RWPE1 (cell line): ENCODE results near the gene PLCB4.

Experiments
- CTCF ChIA-PET: fragments of 350-600 bp; sonication (Branson Sonifier 250); formaldehyde crosslinking; extraction: SDS; loops from one replicate; lab custom pipeline; 2021; lab: Yijun Ruan, JAX
- POLR2A ChIA-PET: fragments of 400-600 bp; formaldehyde crosslinking; extraction: SDS; loops from one replicate; lab custom pipeline; 2020; ENCODE audit warnings: antibody characterized with exemption; ENCODE audit not compliant: low non-redundant PET; lab: Yijun Ruan, JAX
- DNase-seq: peaks from one replicate; pipeline ENCODE4 v3.0.0; 2012; ENCODE audit warnings: low spot score
- H3K27ac ChIP-seq: fragments of 450-650 bp; 2 replicates; pipeline ENCODE4 v1.5.1; 2017
- TF ChIP-seq, protein P1 (sequence below): fragments of 450-650 bp; conservative IDR thresholded peaks from 2 replicates; pipeline ENCODE4 v1.5.1; 2017; ENCODE audit warnings: low read depth, mild to moderate bottlenecking

Gene PLCB4

DNA sequence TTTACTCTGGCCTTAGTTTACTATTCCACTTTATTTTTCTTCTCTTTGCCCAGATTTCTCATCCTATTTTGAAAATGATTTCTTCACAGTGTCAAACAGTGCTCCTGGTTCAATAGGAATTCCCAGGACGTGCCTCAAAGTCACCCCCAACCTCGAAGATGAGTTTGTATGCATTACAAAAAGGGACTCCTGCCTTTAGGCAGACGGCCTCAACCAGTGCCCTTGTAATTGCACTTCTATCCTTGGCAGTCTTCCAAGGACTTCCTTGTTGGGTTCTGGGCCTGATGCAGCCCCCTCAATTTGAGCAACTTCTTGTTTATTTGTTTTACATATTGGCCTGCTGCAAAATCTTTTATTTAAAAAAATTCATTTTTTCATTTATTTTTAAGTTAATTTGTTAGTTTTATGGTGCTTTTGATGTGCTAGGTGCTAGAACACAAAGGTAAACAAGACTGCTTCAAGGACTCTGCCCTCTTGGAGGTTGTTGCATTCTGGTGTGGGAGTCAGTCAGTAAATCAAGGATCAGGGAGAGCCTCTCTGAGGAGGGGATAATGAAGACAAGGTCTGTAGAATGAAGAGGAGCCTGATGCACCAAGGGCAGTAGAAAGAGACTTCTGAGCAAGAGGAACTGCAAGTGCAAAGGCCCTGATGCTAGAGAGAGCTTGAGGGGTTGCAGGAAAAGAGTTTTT lies 264.0 kb downstream of the PLCB4 start:
- DNase-seq = no peak
- CTCF ChIA-PET = no interaction called here
- H3K27ac ChIP-seq = no peak overlapping the region
- TF ChIP-seq, protein P1, sequence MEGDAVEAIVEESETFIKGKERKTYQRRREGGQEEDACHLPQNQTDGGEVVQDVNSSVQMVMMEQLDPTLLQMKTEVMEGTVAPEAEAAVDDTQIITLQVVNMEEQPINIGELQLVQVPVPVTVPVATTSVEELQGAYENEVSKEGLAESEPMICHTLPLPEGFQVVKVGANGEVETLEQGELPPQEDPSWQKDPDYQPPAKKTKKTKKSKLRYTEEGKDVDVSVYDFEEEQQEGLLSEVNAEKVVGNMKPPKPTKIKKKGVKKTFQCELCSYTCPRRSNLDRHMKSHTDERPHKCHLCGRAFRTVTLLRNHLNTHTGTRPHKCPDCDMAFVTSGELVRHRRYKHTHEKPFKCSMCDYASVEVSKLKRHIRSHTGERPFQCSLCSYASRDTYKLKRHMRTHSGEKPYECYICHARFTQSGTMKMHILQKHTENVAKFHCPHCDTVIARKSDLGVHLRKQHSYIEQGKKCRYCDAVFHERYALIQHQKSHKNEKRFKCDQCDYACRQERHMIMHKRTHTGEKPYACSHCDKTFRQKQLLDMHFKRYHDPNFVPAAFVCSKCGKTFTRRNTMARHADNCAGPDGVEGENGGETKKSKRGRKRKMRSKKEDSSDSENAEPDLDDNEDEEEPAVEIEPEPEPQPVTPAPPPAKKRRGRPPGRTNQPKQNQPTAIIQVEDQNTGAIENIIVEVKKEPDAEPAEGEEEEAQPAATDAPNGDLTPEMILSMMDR = no peak
- POLR2A ChIA-PET = no interaction called here

DNA sequence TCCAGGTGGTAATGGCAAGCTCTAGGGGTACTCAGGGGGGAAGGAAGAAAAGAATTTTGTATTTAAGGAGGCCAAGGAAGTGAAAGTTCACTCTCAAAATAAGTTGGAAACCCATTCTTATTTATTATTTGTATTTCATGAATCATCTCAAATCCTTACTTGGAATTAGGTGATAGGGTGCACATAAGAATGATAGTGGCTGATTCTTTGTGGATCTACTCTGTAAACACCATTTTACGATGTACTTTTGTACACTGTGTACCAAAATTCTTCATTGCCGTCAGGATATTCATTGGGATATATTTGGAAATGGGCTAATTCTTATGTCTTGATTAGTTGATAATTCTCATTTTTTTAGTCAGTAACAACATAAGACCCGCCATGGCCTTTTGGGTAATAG lies 266.0 kb downstream of the PLCB4 start:
- TF ChIP-seq, protein P1 = no peak
- H3K27ac ChIP-seq = no peak overlapping the region
- CTCF ChIA-PET = no interaction called here
- DNase-seq = no peak
- POLR2A ChIA-PET = no interaction called here

DNA sequence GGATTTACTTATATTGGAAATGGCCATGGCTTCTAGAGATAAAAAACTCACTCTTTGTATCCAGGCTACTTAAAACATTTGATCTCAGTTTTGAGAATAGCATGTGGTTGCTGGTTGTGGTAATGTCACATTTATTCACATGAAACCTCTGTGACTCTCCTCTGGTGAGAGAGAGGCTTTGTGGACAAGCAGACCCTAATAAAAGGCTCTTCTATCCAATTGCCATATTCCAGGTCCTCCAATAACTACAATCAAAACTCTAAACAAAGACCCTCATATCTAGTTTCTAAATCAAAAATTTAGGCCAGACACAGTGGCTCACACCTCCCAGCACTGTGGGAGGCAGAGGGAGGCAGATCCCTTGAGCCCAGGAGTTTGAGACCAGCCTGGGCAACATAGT lies 269.2 kb downstream of the PLCB4 start:
- no peak overlapping the region for H3K27ac ChIP-seq
- no peak for DNase-seq
- CTCF ChIA-PET = no interaction called here
- TF ChIP-seq, protein P1 = no peak
- POLR2A ChIA-PET = no interaction called here

DNA sequence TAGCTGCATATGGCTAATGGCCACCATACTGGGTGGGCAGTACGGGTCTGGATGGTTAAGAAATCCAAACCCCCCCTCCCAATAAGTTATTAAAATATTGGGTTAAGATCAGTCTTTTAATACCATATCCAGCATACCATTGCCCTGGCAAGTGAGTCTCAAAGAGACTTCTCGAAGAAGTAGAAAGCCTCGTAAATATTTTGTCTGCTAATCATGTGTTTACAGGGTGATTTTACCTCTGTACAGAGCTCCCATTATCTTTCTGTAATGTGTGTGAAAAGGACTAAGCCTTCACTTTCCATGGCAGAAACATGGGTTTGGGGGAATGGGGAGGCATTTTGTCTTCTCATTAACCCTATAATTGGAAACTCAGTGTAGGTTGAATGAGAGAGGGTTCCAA lies 270.8 kb downstream of the PLCB4 start:
- POLR2A ChIA-PET = no interaction called here
- no peak overlapping the region for H3K27ac ChIP-seq
- CTCF ChIA-PET = no interaction called here
- no peak for DNase-seq
- TF ChIP-seq, protein P1 = no peak

DNA sequence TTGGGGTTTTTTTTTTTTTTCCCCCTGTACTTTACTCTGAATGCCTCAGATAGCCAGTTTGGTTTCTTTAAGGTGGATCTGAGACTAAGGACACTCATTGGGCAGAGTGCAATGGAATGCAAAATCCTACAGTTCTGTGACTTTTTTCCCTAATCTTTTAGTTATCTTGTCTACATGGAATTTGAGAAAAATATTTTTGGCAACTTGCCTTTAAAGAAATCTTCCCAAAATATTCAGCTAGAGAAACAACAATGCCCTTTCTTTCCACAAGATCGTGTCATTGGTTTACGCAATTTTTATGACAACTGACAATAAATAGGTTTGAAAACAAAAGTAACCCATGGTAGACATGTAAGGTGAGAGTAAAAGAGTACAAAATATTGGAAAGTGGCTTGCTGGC lies 273.8 kb downstream of the PLCB4 start:
- no peak overlapping the region for H3K27ac ChIP-seq
- ChIA-PET POLR2A (no interaction called here), CTCF (no interaction called here)
- DNase-seq = no peak
- TF ChIP-seq, protein P1 = no peak

DNA sequence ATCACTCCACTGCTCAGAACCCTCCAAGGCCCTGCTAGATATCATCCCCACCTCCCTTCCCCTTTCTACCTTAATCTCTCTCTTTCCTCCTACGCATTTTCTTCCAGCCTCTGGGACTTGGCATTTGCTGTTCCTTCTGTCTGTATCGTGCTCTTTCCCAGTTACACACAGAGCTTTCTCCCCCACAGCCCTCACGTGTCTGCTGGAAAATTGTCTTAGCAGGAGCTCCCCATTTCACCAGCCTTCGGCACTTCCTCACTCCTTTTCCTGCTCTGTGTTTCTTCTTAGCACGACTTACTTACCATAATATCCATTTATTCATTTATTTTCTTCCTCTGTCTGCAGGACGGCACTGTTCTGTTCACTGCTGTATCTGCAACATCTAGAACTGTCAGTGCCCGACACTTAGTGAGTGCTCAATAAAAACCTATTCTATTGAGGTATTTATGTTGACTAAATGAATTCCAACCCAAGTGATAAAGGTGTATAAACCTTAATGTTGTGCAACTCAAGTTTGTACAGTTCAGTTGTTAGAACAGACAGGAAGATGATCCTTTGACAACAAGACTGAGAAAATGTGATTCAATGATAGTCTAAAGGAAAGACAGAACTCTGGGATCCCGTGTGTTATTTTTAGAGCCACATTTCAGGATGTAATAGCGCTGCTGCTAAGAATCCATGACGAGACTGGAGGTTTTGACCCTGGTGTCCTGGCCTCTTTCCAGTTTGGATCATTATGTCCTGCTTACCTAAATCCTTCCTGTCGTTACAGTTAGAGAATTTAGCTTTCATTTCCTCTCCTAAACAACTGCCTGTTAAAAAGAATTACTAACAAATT lies 275.4 kb downstream of the PLCB4 start:
- DNase-seq = no peak
- CTCF ChIA-PET = interaction anchor here (0.6 kb wide), 1 partner anchor 9 kb away, joined by 3 read pairs; no protein-coding TSS in a partner anchor
- POLR2A ChIA-PET = no interaction called here
- TF ChIP-seq, protein P1 = no peak
- no peak overlapping the region for H3K27ac ChIP-seq
